Heart right ventricle (tissue), 16 donors: ENCODE results near the gene KRTAP12-2. TPM values are rescaled to one million over a fixed set of nuclear protein-coding genes. Genes with fewer than 3 reads are reported as not detected.

Experiments used
- ATAC-seq, 8 donors: fragments of 200-7000 bp; cut with Tn5 transposase; one replicate each; pipeline ENCODE4 v1.9.1; 2020; ENCODE audit warnings: mild to moderate bottlenecking in 8 of 8, moderate library complexity in 8 of 8, moderate number of reproducible peaks in 1 of 8
- DNase-seq, 2 donors: peaks; one replicate each; pipeline ENCODE4 v3.0.0-alpha.2; 2020
- H3K27ac ChIP-seq, 10 donors: fragments of 200-600 bp; sonication (generic) in 2 of 10; one replicate each; pipeline versions ENCODE4 v1.5.0 to v1.8.0; 2020 to 2022; ENCODE audit warnings: mild to moderate bottlenecking in 3 of 10
- H3K27me3 ChIP-seq, 7 donors: fragments of 200-600 bp; one replicate each; pipeline ENCODE4 v1.8.0; 2021 to 2022; ENCODE audit warnings: mild to moderate bottlenecking in 2 of 7
- H3K36me3 ChIP-seq, 9 donors: fragments of 200-600 bp; sonication (generic) in 1 of 9; one replicate each; pipeline versions ENCODE4 v1.5.0 to v1.8.0; 2020 to 2022; ENCODE audit warnings: mild to moderate bottlenecking in 2 of 9
- H3K4me1 ChIP-seq, 9 donors: fragments of 200-600 bp; sonication (generic) in 1 of 9; one replicate each; pipeline versions ENCODE4 v1.5.0 to v1.8.0; 2020 to 2022; ENCODE audit warnings: mild to moderate bottlenecking in 4 of 9
- H3K4me3 ChIP-seq, 10 donors: fragments of 200-600 bp; sonication (generic) in 2 of 10; one replicate each; pipeline versions ENCODE4 v1.5.0 to v1.8.0; 2020 to 2022; ENCODE audit warnings: mild to moderate bottlenecking in 7 of 10, moderate library complexity in 2 of 10
- H3K9me3 ChIP-seq, 11 donors: fragments of 200-600 bp in 10 of 11; sonication (generic) in 2 of 11; one replicate each; pipeline versions ENCODE4 v1.5.0 to v1.8.0; 2013 to 2022; ENCODE audit warnings: mild to moderate bottlenecking in 2 of 11, control low read depth in 1 of 11, moderate library complexity in 1 of 11
- CTCF ChIP-seq, 9 donors: fragments of 200-600 bp; sonication (generic) in 2 of 9; IDR thresholded peaks; one replicate each; pipeline versions ENCODE4 v1.5.0 to v1.8.0; 2021 to 2022; ENCODE audit warnings: antibody characterized with exemption in 9 of 9, mild to moderate bottlenecking in 5 of 9, moderate library complexity in 1 of 9
- WGBS, 2 donors: extraction: QIAGEN DNeasy Blood & Tissue Kit; methylation state at CpG; one replicate each; pipeline ENCODE4 v1.1.7; 2013; ENCODE audit warnings: inconsistent platforms in 1 of 2; 5-methylcytosine and 5-hydroxymethylcytosine counted together
- intact Hi-C, 10 donors: fragments of 100-400 bp; cut with DNase I; formaldehyde crosslinking; loops; one replicate each; pipeline versions ENCODE4 v1.11.1 to v1.14.2; 2022
- polyA plus RNA-seq, 2 donors: library from polyadenylated mRNA; stranded (reverse); fragments of 200-250 nt; gene quantifications; one replicate each; pipeline ENCODE4 v1.2.3, GENCODE V29; 2013
- total RNA-seq, 10 donors: library from RNA; stranded (reverse); fragmentation: NEBNext Ultra II Directional in 3 of 10; extraction: Animal tissue kit (Norgen Biotek cat#: 25700) in 3 of 10; gene quantifications; one replicate each; pipeline versions ENCODE4 v1.2.1 to v1.2.4, GENCODE V29; 2021 to 2023
- donor health status: Arrhythmogenic right ventricular cardiomyopathy.
- donor health status: ischemic (EF 13 %, LVEDD 7.1; RV severe dilation, severe dysfunction).
- donor health status: healthy with polysubstance abuse.
- donor health status: DM: no; HTN: yes; CAD: no.
- donor health status: DM: no; HTN: no; CAD: no.
- donor health status: ischemic (EF 25% LVEDD 6.9; RV normal size, moderate dysfunction).
- donor health status: ischemic (EF 25% LVEDD 5.7; RV mildly dilated, moderate dysfunction).
- donor health status: healthy.
- donor health status: DM: yes; HTN: yes; CAD: no.
- donor health status: Ischemic cardiomyopathy.
- donor health status: ischemic (EF 35%, LVEDD 5.7; RV mildly dilated, moderate dysfunction).
- donor health status: nonischemic (EF 11% LVEDD 7.7; RV severe dilation, severe dysfunction).
- donor health status: DM: yes; HTN: yes; CAD: no.
- donor health status: PGD.
- donor health status: ischemic (EF 29% LVEDD 5.4; RV normal size, mild dysfunction).
- donor health status: nonischemic (EF 23%, LVEDD 6.1; RV moderate dilation, normal function).

Gene KRTAP12-2
- total and polyA plus RNA-seq, 12 donors: not detected

- Histone ChIP-seq H3K4me3 (no peak overlapping the region), H3K27ac (no peak overlapping the region), H3K4me1 (peaks cover 0 to 35% (median 17%) of the 10 kb centered on the region in 9 donors), H3K9me3 (no peaks in the 10 kb centered on the region), H3K27me3 (peaks cover 0 to 93% (median 76%) of the 10 kb centered on the region in 7 donors), H3K36me3 (no peaks in the 10 kb centered on the region)
- DNase-seq (no peak), ATAC-seq (no peak)
- intact Hi-C loops: no loop called here
- 19% methylated on average over 22 of the region's 22 CpGs for WGBS, 2 donors
- no peak for TF ChIP-seq CTCF (IDR thresholded peaks at IDR 0.05)
These were observed 45.7 kb upstream of the KRTAP12-2 start for GRCh38 chr21:44712203-44713028.

GRCh38 chr21:44711327-44712202 is 44.8 kb upstream of the KRTAP12-2 start, which contains the start of gene TSPEAR:
Gene TSPEAR, minus strand, starts transcription at chr21:44711572. Its CDS starts 58 bp downstream, at chr21:44711514.
- Histone ChIP-seq H3K36me3 (no peaks in the 10 kb centered on the region), H3K27me3 (peaks cover 0 to 98% (median 84%) of the 10 kb centered on the region in 7 donors), H3K4me3 (peak within 1 kb of the TSS in 1 of 10 donors; percentile 7), H3K4me1 (peaks cover 0 to 38% (median 17%) of the 10 kb centered on the region in 9 donors), H3K27ac (no peak within 1 kb of the TSS), H3K9me3 (no peaks in the 10 kb centered on the region)
- TF ChIP-seq CTCF (IDR thresholded peaks at IDR 0.05): no peak
- DNase-seq (no peak), ATAC-seq (peak in 2 of 8 donors; percentile 13 to 31)
- 1 to 2% methylated on average over 40 to 41 of the region's 41 CpGs for WGBS, 2 donors
- intact Hi-C loops: no loop called here

GRCh38 chr21:44710756-44711326 is 44.1 kb upstream of the KRTAP12-2 start:
- Histone ChIP-seq H3K4me3 (peak overlapping the region in 1 of 10 donors; percentile 7), H3K9me3 (no peaks in the 10 kb centered on the region), H3K27ac (no peak overlapping the region), H3K4me1 (peaks cover 0 to 39% (median 17%) of the 10 kb centered on the region in 9 donors), H3K27me3 (peaks cover 0 to 99% (median 92%) of the 10 kb centered on the region in 7 donors), H3K36me3 (no peaks in the 10 kb centered on the region)
- TF ChIP-seq CTCF (IDR thresholded peaks at IDR 0.05): no peak
- 5 to 7% methylated on average over 20 of the region's 20 CpGs for WGBS, 2 donors
- ATAC-seq (peak in 1 of 8 donors; percentile 9), DNase-seq (no peak)
- intact Hi-C loops: no loop called here

GRCh38 chr21:44710294-44710665 is 43.6 kb upstream of the KRTAP12-2 start:
- Histone ChIP-seq H3K4me3 (peak overlapping the region in 1 of 10 donors; percentile 25), H3K27me3 (peaks cover 0 to 99% (median 93%) of the 10 kb centered on the region in 7 donors), H3K36me3 (no peaks in the 10 kb centered on the region), H3K9me3 (no peaks in the 10 kb centered on the region), H3K27ac (no peak overlapping the region), H3K4me1 (peaks cover 0 to 39% (median 17%) of the 10 kb centered on the region in 9 donors)
- no peak for TF ChIP-seq CTCF (IDR thresholded peaks at IDR 0.05)
- WGBS, 2 donors: 3 to 4% methylated on average over 17 of the region's 17 CpGs
- DNase-seq (no peak), ATAC-seq (no peak)
- intact Hi-C loops: no loop called here
